Embryonic facial prominence (tissue), 1 donor: ENCODE data around the gene CIPC.

ENCODE experiments used
- DNase-seq: peaks from one replicate; pipeline ENCODE4 v3.0.0-alpha.2; 2016; ENCODE audit errors: extremely low spot score

Gene CIPC

DNA sequence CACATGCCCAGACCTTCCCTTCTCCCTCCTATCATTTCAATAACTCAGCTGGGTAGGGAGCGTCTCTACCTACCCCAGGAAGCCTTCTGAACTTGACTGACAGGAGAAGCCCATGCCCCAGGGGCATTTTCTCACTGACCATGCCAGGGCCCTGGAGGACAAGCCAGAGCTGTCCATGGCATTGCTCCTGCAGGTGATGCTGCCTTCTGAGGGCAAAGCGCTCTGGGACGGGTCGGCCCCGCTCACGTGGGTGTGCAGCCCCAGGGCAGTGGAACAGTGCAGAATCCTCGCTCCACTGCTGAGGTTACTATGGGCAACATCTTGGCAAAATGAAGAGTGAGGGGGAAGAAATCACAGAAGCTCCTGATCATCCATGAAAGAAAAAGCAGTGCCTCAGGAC, 28.5 kb upstream of the CIPC start:
- DNase-seq: no peak

GRCh38 chr14:77071938-77072388, 26.1 kb upstream of the CIPC start:
- no peak for DNase-seq

DNA sequence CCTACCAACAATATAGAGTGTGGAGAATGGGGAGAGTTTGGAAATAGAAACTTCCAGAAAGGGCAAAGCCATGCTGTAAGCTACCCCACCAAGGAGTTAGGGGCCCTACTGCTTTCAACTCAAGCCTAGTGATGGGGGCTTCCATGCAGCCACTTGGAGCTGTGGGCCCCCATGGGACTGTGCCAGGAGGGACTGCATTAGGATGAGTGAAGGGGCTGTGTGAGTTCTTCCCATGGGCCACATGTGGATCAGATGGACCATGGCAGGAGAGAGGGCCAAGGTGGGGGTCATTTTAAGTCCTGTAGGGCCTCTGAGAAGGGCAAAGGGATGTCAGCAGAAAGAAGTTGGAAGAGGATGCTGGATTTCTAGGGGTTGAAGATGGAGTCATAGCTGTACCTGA, 23.1 kb upstream of the CIPC start:
- DNase-seq: no peak

GRCh38 chr14:77076113-77076631, 21.9 kb upstream of the CIPC start:
- DNase-seq: peak; percentile 51

- DNase-seq: no peak
These were observed 21.0 kb upstream of the CIPC start for GRCh38 chr14:77077040-77077439.

DNA sequence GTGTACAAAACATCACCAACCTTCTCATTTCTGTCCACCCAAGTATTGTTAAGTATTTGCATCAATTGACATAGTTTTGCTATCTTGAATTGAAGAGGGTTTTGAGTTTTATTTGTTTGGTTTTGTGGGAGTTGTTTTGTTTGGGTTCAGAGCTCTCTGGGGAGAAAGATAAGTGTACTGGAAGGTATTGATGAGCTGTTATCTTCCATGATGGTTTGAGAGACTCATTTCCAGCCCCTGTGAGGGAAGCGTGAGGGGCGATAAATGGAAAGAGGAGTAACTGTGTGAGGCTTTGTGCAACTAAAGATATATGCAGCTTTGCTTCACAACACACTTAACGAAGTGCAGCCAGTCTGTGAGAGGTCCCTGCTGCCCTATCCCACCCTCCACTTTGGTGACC, 15.7 kb upstream of the CIPC start:
- DNase-seq: no peak

DNA sequence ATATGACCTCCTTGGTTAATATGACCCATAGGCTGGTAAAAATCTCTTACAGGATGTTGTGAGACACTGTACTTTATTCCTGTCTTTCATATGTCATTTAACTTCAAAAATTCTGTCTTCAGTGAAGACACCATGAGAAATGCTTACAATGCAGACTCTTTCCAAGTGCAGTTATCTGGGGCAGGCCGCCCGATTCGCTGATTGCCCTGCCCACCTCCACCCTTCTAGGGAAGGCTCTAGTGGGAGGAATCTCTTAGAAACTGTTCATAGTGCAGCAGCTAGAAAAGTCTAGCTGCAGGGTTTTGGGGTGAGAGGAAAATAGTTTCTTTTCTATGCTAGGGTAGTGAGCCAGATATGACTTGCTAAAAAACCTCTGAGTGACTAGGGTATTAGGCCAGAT, 15.0 kb upstream of the CIPC start:
- no peak for DNase-seq

- DNase-seq: no peak
These were observed 13.1 kb upstream of the CIPC start for GRCh38 chr14:77084985-77085384.

- no peak for DNase-seq
These were observed 12.5 kb upstream of the CIPC start for GRCh38 chr14:77085538-77085937.

DNA sequence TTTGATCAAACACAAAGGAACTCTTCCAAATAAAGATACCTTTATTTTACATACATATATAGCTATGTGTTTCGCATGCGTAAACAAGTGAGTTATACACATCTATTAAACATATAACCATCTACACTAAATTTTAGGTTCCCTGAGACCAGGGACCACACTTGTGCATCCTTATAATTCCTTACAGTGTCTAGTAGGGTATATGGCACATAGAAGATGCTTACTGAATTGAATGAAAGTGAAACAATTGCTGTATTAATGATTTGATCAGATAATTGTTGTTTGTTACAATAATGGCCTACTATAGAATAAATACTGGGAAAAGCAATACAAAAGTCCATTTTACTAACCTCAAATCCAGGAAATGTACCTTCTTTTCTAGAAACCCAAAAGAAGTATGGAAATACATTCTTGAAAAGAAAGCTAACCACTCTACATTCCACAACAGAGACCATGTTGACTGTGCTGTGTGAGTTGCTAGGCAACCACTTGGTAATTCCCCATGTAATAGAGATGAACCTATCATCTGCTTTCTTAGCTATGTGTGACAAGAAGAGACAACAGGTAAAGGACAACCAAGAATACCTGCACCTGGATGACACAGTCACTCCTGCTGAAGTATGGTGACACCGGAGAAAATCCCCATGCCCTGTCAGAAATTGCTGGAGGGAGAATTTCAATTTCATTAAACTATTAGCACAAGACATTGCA, 11.9 kb upstream of the CIPC start:
- no peak for DNase-seq

DNA sequence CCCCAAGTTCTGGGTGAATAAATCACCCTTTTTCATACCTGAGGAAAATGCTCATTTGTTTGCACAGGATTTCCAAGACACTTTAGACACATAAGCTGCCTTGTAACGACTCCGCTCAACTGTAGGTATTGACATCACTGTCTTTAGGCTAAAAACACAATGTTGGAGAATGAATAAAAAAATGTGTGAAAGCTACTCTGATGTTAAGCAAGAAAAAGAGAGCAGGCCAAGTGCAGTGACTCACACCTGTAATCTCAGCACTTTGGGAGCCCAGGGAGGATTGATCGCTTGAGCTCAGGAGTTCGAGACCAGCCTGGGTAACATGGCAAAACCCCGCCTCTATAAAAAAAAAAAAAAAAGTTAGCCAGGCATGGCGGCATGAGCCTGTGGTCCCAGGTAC, 11.1 kb upstream of the CIPC start:
- no peak for DNase-seq

GRCh38 chr14:77087631-77088030, 10.4 kb upstream of the CIPC start:
- no peak for DNase-seq

GRCh38 chr14:77088219-77088618, 9.8 kb upstream of the CIPC start:
- DNase-seq: no peak

- no peak for DNase-seq
These were observed 9.4 kb upstream of the CIPC start for GRCh38 chr14:77088645-77089044.

DNA sequence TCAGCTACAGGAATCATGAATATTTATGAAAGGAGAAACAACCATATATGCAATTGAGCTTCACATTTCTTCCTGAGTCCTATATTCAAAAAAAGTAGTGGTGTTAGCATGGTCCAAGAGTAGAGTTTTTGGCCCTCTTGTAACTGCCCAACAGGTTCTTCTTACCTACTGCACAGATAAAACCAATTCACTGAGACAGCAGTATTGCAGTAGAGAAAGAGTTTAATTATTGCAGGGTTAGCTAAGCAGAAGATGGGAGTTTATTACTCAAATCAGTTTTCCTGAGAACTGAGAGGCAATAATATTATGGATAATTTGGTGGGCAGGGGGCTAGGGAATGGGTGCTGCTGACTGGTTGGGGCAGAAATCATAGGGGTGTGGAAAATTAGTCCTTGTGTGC, 6.5 kb upstream of the CIPC start:
- no peak for DNase-seq

GRCh38 chr14:77092676-77093075, 5.4 kb upstream of the CIPC start:
- DNase-seq: no peak

GRCh38 chr14:77094672-77095284, 3.3 kb upstream of the CIPC start:
- peak; percentile 45 for DNase-seq

DNA sequence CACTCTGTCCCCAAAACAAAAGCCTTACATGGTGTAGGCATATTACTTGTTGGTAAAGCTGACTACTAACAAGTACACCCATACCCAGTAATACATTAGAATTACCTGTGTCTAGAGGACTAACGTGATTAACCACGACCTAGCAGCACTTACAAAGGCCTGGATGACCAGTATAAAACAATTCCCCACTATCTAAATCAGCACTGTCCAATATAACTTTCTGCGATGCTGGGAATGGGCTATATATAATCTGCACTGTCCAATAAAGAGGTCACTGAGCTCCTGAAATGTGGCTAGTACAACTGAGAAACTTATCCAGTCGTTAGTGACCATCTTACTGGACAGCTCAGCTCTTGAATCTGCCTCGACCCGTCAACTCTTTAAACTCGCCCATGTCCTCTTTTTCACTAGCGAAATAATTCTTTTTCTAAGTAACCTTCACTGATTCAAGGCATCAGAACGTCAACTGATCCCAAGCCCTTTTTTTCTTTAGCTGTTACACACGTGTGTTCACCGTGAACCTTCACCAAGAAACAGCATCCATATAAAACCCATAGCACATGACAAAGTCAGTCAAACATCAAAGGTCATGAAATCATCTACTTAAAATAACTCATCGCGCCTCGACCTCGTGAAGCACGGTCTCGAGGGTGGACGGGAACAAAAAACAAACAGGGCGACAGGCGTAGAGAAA, 905 bp upstream of the CIPC start:
- DNase-seq: no peak

DNA sequence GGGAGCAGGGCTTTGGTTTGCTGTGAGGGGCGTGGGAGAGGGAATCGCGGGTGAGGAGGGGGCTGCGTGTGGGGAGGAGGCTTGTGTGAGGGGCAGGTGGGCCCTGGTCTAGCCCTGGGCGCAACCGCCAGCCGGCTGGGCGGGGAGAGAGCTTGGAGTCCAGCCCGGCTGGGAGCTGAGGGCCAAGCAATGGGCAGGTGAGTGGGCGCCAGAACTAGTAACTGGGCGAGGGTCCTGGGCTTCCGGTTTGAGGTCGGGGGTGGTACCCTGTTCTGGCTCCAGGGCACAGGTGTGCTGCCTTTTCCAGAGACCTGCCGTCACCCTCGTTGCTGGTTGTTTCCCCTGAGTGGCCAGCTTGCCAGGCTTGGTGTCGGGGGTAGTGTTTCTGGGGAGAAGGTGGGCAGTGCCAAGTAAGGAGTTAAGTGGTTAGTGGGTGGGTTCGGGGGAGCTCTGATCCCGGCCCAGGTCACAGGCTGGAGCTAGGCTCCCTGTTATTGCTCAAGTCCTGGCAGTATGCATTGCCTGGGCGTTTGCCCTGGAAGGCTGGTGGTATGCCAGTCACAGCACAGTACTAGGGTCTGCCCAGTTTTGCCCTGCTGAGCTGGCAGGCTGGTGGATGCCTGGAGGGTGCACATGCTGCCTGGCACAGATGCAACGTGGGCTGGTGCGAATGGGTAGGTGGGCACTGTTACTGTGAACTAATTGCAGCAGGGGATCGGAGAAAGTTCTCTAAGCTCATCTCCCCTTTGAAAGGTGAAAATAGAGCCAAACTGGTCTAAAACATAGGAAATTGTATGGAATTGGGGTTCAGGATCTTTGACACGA, 683 bp downstream of the CIPC start:
- DNase-seq: no peak

GRCh38 chr14:77099425-77100167, 1.5 kb downstream of the CIPC start:
- DNase-seq: no peak

DNA sequence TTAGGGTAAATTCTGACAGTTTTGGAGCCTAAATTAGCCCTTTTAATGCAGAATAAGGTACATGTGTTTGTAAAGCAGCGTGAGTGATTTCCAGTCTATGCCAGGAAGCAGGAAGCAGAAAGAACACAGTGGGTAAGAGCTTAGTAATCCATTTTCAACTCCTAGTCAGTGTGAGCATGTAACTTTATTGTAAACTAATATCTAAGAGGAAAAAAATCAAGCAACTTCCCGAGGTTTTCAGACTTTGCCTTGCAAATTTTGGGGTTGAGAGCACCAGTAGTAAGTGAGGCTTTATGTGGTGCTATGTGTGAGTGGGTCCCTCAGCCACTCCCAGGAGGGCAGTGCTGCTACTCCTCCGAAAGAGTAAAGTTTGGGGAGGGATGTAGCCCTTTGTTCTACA, 2.9 kb downstream of the CIPC start:
- DNase-seq: no peak
